ENCODE measurements around the gene PTPN23.

DNA sequence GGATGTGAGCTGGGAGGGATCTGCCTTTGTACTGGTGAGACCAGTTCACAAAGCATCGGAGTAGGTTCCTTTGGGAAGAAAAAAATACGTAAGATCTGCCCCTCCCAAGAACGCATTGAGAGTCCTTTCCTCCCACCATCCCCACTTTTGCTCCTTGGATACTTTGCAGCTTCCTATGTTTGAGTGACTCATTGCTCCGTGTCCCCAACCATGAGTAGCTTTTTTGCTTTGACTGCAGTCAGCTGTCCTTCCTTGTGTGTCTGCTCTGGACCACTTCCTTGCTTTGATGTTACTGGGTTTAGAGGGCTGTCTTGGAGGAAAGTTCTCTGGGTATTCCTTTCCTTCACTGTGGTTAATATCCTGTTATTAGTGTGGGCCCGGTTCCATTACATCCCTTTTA, 43.2 kb upstream of the PTPN23 start:
- TF ChIP-seq, protein P1, sequence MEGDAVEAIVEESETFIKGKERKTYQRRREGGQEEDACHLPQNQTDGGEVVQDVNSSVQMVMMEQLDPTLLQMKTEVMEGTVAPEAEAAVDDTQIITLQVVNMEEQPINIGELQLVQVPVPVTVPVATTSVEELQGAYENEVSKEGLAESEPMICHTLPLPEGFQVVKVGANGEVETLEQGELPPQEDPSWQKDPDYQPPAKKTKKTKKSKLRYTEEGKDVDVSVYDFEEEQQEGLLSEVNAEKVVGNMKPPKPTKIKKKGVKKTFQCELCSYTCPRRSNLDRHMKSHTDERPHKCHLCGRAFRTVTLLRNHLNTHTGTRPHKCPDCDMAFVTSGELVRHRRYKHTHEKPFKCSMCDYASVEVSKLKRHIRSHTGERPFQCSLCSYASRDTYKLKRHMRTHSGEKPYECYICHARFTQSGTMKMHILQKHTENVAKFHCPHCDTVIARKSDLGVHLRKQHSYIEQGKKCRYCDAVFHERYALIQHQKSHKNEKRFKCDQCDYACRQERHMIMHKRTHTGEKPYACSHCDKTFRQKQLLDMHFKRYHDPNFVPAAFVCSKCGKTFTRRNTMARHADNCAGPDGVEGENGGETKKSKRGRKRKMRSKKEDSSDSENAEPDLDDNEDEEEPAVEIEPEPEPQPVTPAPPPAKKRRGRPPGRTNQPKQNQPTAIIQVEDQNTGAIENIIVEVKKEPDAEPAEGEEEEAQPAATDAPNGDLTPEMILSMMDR (IDR thresholded peaks at IDR 0.05): no peak
- no peak for TF ChIP-seq POLR2A (IDR thresholded peaks at IDR 0.05)

Data from lower leg skin (tissue), 3 donors.